GM21381 (cell line): ENCODE measurements around the gene BTG1.
A peak's percentile ranks its signal among the peaks of the same experiment; 100 is the strongest.
"Not testable (repeated sequence)": the region's sequence is repeated elsewhere in the genome, so short reads cannot be mapped to it uniquely, and the experiment has no call there.

Experiments
- ATAC-seq: cut with Tn5 transposase; IDR thresholded peaks from one replicate; pipeline ENCODE4 v1.9.1; 2021; ENCODE audit warnings: mild to moderate bottlenecking, moderate library complexity; ENCODE audit not compliant: unreplicated experiment

BTG1 gene

GRCh38 chr12:92151916-92152315, 6.3 kb upstream of the BTG1 start:
- ATAC-seq = no peak

- no peak for ATAC-seq
These were observed 3.9 kb upstream of the BTG1 start for GRCh38 chr12:92149563-92149962.

- no peak for ATAC-seq
These were observed 1.8 kb upstream of the BTG1 start for GRCh38 chr12:92147491-92147890.

- no peak for ATAC-seq
These were observed 1.0 kb upstream of the BTG1 start for GRCh38 chr12:92146497-92147224.

- peak; percentile 4 for ATAC-seq
These were observed 240 bp downstream of the BTG1 start for GRCh38 chr12:92145481-92145730.

- ATAC-seq = no peak
These were observed 790 bp downstream of the BTG1 start for GRCh38 chr12:92144631-92145480.

- ATAC-seq = peak; percentile 17
These were observed 1.7 kb downstream of the BTG1 start for GRCh38 chr12:92143686-92144630.

- no peak for ATAC-seq
These were observed 2.4 kb downstream of the BTG1 start for GRCh38 chr12:92143258-92143657.

- ATAC-seq = no peak
These were observed 3.3 kb downstream of the BTG1 start for GRCh38 chr12:92142251-92142926.

- ATAC-seq = no peak
These were observed 4.0 kb downstream of the BTG1 start for GRCh38 chr12:92141591-92142121.

GRCh38 chr12:92140896-92141536, 4.6 kb downstream of the BTG1 start:
- ATAC-seq = no peak

GRCh38 chr12:92140156-92140555, 5.5 kb downstream of the BTG1 start:
- ATAC-seq = no peak

- ATAC-seq = no peak
These were observed 6.0 kb downstream of the BTG1 start for GRCh38 chr12:92139634-92140150.

- no peak for ATAC-seq
These were observed 7.0 kb downstream of the BTG1 start for GRCh38 chr12:92138626-92139025.

- ATAC-seq = no peak
These were observed 7.5 kb downstream of the BTG1 start for GRCh38 chr12:92138144-92138543.

GRCh38 chr12:92136965-92137721, 8.5 kb downstream of the BTG1 start:
- ATAC-seq = no peak

GRCh38 chr12:92136026-92136730, 9.5 kb downstream of the BTG1 start:
- ATAC-seq = no peak

GRCh38 chr12:92135541-92135940, 10.1 kb downstream of the BTG1 start:
- not testable (repeated sequence) for ATAC-seq
